ENCODE data around the gene CADM1. TPM values are rescaled to one million over a fixed set of nuclear protein-coding genes. Genes with fewer than 3 reads are reported as not detected.

CADM1 gene
- total and polyA plus RNA-seq, 2 experiments from 2014 or later, result 16.5 to 18.0 TPM

GRCh38 chr11:115219376-115219775 is 284.8 kb downstream of the CADM1 start (continued):
- TF ChIP-seq, protein P1, sequence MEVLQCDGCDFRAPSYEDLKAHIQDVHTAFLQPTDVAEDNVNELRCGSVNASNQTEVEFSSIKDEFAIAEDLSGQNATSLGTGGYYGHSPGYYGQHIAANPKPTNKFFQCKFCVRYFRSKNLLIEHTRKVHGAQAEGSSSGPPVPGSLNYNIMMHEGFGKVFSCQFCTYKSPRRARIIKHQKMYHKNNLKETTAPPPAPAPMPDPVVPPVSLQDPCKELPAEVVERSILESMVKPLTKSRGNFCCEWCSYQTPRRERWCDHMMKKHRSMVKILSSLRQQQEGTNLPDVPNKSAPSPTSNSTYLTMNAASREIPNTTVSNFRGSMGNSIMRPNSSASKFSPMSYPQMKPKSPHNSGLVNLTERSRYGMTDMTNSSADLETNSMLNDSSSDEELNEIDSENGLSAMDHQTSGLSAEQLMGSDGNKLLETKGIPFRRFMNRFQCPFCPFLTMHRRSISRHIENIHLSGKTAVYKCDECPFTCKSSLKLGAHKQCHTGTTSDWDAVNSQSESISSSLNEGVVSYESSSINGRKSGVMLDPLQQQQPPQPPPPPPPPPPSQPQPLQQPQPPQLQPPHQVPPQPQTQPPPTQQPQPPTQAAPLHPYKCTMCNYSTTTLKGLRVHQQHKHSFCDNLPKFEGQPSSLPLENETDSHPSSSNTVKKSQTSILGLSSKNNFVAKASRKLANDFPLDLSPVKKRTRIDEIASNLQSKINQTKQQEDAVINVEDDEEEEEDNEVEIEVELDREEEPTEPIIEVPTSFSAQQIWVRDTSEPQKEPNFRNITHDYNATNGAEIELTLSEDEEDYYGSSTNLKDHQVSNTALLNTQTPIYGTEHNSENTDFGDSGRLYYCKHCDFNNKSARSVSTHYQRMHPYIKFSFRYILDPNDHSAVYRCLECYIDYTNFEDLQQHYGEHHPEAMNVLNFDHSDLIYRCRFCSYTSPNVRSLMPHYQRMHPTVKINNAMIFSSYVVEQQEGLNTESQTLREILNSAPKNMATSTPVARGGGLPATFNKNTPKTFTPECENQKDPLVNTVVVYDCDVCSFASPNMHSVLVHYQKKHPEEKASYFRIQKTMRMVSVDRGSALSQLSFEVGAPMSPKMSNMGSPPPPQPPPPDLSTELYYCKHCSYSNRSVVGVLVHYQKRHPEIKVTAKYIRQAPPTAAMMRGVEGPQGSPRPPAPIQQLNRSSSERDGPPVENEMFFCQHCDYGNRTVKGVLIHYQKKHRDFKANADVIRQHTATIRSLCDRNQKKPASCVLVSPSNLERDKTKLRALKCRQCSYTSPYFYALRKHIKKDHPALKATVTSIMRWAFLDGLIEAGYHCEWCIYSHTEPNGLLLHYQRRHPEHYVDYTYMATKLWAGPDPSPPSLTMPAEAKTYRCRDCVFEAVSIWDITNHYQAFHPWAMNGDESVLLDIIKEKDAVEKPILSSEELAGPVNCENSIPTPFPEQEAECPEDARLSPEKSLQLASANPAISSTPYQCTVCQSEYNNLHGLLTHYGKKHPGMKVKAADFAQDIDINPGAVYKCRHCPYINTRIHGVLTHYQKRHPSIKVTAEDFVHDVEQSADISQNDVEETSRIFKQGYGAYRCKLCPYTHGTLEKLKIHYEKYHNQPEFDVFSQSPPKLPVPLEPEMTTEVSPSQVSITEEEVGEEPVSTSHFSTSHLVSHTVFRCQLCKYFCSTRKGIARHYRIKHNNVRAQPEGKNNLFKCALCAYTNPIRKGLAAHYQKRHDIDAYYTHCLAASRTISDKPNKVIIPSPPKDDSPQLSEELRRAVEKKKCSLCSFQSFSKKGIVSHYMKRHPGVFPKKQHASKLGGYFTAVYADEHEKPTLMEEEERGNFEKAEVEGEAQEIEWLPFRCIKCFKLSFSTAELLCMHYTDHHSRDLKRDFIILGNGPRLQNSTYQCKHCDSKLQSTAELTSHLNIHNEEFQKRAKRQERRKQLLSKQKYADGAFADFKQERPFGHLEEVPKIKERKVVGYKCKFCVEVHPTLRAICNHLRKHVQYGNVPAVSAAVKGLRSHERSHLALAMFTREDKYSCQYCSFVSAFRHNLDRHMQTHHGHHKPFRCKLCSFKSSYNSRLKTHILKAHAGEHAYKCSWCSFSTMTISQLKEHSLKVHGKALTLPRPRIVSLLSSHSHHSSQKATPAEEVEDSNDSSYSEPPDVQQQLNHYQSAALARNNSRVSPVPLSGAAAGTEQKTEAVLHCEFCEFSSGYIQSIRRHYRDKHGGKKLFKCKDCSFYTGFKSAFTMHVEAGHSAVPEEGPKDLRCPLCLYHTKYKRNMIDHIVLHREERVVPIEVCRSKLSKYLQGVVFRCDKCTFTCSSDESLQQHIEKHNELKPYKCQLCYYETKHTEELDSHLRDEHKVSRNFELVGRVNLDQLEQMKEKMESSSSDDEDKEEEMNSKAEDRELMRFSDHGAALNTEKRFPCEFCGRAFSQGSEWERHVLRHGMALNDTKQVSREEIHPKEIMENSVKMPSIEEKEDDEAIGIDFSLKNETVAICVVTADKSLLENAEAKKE (CRISPR knock-in tag; IDR thresholded peaks at IDR 0.05), result no peak
- TF ChIP-seq, protein P2, sequence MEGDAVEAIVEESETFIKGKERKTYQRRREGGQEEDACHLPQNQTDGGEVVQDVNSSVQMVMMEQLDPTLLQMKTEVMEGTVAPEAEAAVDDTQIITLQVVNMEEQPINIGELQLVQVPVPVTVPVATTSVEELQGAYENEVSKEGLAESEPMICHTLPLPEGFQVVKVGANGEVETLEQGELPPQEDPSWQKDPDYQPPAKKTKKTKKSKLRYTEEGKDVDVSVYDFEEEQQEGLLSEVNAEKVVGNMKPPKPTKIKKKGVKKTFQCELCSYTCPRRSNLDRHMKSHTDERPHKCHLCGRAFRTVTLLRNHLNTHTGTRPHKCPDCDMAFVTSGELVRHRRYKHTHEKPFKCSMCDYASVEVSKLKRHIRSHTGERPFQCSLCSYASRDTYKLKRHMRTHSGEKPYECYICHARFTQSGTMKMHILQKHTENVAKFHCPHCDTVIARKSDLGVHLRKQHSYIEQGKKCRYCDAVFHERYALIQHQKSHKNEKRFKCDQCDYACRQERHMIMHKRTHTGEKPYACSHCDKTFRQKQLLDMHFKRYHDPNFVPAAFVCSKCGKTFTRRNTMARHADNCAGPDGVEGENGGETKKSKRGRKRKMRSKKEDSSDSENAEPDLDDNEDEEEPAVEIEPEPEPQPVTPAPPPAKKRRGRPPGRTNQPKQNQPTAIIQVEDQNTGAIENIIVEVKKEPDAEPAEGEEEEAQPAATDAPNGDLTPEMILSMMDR (conservative IDR thresholded peaks at IDR 0.05; ENCODE audit: low read depth in 2 of 2), result no peak
- no peak for TF ChIP-seq NANOG (IDR thresholded peaks at IDR 0.05; ENCODE audit: borderline replicate concordance)
- TF ChIP-seq, protein P3, sequence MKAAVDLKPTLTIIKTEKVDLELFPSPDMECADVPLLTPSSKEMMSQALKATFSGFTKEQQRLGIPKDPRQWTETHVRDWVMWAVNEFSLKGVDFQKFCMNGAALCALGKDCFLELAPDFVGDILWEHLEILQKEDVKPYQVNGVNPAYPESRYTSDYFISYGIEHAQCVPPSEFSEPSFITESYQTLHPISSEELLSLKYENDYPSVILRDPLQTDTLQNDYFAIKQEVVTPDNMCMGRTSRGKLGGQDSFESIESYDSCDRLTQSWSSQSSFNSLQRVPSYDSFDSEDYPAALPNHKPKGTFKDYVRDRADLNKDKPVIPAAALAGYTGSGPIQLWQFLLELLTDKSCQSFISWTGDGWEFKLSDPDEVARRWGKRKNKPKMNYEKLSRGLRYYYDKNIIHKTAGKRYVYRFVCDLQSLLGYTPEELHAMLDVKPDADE (IDR thresholded peaks at IDR 0.05), result no peak
- no peak for TF ChIP-seq EZH2 (IDR thresholded peaks at IDR 0.05; ENCODE audit: low read depth, unreplicated experiment)
- TF ChIP-seq STAT1 (IDR thresholded peaks at IDR 0.05; ENCODE audit: unreplicated experiment), result no peak
- TF ChIP-seq EZH2phosphoT487 (IDR thresholded peaks at IDR 0.05; ENCODE audit: unreplicated experiment), result no peak
